GM18502 (cell line): ENCODE results near the gene OPHN1.

Experiments used
- ATAC-seq: cut with Tn5 transposase; IDR thresholded peaks from one replicate; pipeline ENCODE4 v1.9.1; 2021; ENCODE audit warnings: mild to moderate bottlenecking; ENCODE audit not compliant: unreplicated experiment, poor library complexity

OPHN1 gene

GRCh38 chrX:68186552-68187262, 246.6 kb downstream of the OPHN1 start:
- ATAC-seq: no peak

GRCh38 chrX:68185161-68185560, 248.1 kb downstream of the OPHN1 start:
- no peak for ATAC-seq

- peak; percentile 59 for ATAC-seq
Observed at GRCh38 chrX:68183612-68184214, 249.6 kb downstream of the OPHN1 start.

DNA sequence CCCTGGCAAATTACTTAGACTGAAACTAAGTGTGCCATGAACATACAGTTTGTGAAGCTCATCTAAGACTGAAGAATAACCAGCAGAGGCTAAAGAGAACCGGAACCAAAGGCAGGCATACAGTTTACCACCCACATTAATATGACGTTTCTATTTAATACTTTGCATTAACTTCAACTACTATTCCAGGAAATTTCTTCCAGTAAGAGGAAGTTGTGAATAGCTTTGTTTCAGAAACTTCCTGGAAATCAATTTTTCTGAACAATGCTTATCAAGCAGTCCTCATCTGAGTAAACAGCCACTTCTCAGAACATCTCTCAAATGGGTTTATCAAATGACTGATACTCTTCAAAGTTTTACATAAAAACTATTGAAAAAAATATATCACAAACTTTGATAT, 252.7 kb downstream of the OPHN1 start:
- no peak for ATAC-seq

DNA sequence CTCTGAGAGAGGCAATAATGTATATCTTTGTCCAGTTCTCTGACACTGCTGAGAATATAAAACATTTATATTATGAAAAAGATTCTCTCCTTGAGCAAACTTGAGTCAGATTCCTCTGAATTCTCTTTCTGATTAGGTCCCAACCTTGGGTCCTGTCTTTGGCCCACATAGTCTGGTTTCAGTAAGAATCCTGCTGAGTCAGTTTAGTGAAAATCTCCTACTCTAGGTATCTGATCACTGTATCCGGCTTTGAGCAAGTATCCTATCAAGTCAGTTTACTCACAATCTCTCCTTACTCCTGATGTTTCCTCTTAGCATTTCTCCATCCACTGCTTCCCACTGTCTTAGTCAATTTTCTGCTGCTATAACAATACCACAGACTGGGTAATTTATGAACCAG, 253.9 kb downstream of the OPHN1 start:
- no peak for ATAC-seq

DNA sequence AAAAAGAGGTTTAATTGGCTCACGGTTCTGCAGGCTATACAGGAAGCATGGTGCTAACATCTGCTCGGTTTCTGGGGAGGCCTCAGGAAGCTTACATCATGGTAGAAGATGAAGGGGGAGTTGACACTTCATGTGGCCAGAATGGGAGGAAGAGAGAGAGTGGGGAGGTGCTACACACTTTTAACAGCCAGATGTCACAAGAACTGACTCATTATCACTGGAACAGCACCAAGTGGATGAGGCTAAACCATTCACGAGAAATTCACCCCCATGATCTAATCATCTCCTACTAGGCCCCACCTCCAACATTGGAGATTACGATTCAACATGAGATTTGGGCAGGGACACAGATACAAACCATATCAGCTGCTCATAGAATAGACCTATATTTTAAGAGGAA, 255.8 kb downstream of the OPHN1 start:
- ATAC-seq: no peak

DNA sequence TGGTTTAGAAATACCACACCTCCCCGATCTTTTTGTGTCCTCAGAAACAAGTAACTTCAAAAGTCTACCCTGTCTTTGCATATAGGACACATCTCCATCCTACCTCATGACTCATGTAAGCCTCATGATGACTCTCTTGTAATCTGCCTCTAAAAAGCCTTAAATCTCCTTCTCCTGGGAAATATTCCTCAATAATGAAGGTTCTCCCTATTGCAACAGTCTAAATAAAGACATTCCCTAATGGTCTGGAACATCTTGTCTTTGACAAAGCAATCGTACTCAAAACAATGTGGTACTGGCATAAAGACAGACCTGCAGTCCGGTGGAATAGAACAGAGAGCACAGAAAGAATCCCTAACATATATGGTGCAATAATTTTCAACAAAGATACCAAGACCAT, 257.7 kb downstream of the OPHN1 start:
- ATAC-seq: no peak

DNA sequence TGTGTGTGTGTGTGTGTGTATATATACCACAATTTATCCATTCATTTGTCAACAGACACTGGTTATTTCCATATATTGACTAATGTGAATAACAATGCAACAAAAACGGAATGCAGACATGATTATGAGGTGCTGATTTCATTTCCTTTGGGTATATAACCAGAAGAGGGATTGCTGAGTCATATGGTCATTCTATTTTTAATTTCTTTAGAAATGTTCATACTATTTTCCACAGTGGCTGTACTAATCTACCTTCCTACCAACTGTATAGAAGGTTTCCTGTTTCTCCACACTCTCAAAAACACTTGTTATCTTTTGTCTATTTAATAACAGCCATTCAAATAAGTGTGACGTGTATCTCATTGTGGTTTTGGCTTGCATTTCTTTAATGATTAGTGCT, 269.9 kb downstream of the OPHN1 start:
- ATAC-seq: no peak

DNA sequence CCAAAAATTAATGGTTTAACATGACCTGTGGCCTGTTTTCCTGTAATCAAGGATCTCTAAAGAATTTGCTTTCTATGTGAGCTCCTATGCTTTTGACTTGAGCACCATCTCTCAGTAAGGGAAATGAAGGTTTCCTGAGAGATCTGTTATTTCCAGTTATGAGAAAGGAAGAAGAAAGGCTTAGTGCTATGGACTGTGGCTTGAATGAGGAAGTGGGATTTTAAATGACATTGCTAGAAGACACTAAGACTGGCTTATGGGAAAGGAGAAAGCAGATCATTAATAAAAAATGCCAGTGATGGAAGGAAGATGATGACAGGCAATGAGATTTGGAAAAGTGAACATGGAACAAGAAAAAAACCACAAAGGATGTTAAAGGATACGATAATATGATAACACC, 285.4 kb downstream of the OPHN1 start:
- no peak for ATAC-seq

DNA sequence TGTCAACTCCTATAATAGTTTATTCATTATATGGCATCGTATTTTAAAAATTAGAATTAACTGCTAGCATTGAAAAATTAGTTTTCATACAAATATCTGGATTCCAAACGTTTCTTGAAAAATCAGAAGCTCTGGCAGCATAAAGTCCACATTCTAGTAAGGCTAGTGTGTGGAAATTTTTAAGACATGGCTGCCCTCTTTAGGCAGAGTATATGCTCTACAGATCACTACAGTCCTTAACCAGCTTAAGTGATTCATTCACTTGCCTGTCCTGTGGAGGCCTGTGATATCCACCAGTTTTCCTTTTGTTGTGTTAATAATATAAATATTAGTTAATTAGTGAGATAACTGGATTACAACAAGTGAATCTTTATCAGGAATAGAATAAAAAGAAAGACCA, 287.2 kb downstream of the OPHN1 start:
- ATAC-seq: no peak

- no peak for ATAC-seq
Observed at GRCh38 chrX:68139791-68140190, 293.5 kb downstream of the OPHN1 start.

DNA sequence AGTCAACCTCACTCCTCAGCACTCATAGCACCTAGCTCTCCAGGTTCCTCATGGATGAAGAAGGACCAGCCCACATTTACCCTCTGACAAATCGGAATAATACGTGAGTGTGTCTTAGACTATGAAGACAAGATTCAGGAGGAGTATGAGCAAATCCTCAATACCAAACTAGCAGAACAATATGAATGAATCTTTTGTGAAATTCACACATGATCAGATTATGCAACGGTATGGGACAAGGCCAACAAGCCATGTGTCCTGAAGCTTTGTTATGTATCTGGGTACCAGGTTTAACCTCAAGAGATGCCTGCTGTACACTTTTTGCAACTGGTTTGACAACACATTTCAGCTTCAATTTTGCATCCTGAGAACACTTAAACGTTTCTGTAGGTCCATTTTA, 300.1 kb downstream of the OPHN1 start:
- ATAC-seq: no peak

- ATAC-seq: no peak
Observed at GRCh38 chrX:68132749-68133148, 300.5 kb downstream of the OPHN1 start.

- ATAC-seq: no peak
Observed at GRCh38 chrX:68121835-68122234, 311.5 kb downstream of the OPHN1 start.

- no peak for ATAC-seq
Observed at GRCh38 chrX:68121371-68121770, 311.9 kb downstream of the OPHN1 start.

- no peak for ATAC-seq
Observed at GRCh38 chrX:68115371-68115770, 317.9 kb downstream of the OPHN1 start.

GRCh38 chrX:68114573-68115129, 318.6 kb downstream of the OPHN1 start:
- no peak for ATAC-seq

DNA sequence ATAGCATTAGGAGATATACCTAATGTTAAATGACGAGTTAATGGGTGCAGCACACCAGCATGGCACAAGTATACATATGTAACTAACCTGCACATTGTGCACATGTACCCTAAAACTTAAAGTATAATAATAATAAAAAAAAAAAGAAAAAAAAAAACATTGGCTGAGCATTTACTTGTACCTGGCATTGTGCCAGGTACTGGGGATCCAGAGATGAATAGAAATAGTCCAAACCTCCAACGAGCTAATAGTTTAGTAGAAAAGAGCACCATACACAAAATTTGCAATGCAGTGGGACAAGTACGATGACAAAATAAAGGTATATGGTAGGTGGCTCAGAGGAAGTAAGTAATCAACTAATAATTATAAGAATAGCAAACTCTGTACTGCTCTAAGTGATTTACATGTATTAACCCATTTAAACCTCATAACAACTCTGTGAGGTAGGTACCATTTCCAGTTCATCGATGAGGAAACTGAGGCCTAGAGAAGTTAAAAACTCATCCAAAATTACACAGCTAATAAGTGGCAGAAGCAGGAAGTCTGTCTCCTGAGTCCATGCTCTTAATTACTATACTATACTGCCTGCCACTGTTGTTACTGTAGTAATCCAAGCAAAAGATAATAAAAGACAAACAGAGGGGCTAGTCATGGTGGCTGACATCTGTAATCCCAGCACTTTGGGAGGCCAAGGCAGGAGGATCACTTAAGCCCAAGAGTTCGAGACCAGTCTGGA, 319.3 kb downstream of the OPHN1 start:
- no peak for ATAC-seq

- ATAC-seq: no peak
Observed at GRCh38 chrX:68112321-68112720, 321.0 kb downstream of the OPHN1 start.

GRCh38 chrX:68109162-68109561, 324.1 kb downstream of the OPHN1 start:
- ATAC-seq: no peak

DNA sequence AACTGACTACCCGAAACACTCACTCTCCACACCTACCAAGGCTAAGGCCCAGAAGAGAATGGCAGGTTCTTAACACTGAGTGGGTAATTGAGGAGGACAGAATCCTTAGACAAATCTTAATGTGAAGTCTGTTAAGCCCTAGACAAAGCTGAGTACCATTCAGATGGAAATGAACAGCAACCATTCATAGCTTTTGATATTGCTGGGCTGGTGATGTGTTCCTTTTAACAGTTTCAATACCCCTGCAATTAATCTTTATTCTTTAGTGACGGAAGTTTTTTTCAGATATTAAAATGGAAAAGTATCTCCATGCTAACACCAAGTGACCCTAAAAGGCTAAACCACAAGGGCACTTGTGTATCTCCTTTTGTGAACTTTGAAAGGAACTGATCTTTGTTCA, 334.9 kb downstream of the OPHN1 start:
- no peak for ATAC-seq
